A673 (cell line): ENCODE measurements around the gene CCN5.

Experiments used
- CTCF ChIP-seq: fragments of 300-800, 200-600 bp; sonication (generic); conservative IDR thresholded peaks from 2 replicates; pipeline ENCODE4 v1.5.1; 2017; ENCODE audit warnings: low read depth, mild to moderate bottlenecking, antibody characterized with exemption, low read length, moderate library complexity, mixed read lengths
- EZH2 ChIP-seq: fragments of 200-600 bp; sonication (generic); IDR thresholded peaks from 2 replicates; pipeline ENCODE4 v1.6.1; 2017; ENCODE audit warnings: borderline replicate concordance, low read depth, mild to moderate bottlenecking, mixed read lengths, antibody characterized with exemption, low read length; ENCODE audit not compliant: poor library complexity, severe bottlenecking

- TF ChIP-seq CTCF (no peak), EZH2 (no peak)
These were observed 6.6 kb downstream of the CCN5 start for GRCh38 chr20:44721785-44722054.
